COLO829 (cell line): ENCODE measurements around the gene GRM4.
A peak's percentile ranks its signal among the peaks of the same experiment; 100 is the strongest.

ENCODE experiments used
- DNase-seq: peaks from one replicate; pipeline ENCODE4 v3.0.0; 2012; ENCODE audit warnings: low spot score

Gene GRM4

GRCh38 chr6:34157236-34157830 is 11.4 kb upstream of the GRM4 start:
- DNase-seq = no peak

- DNase-seq = no peak
Observed at GRCh38 chr6:34155471-34156300, 9.8 kb upstream of the GRM4 start.

- DNase-seq = peak; percentile 66
Observed at GRCh38 chr6:34154668-34155447, 9.0 kb upstream of the GRM4 start.

GRCh38 chr6:34152806-34153520 is 7.1 kb upstream of the GRM4 start:
- DNase-seq = no peak

DNA sequence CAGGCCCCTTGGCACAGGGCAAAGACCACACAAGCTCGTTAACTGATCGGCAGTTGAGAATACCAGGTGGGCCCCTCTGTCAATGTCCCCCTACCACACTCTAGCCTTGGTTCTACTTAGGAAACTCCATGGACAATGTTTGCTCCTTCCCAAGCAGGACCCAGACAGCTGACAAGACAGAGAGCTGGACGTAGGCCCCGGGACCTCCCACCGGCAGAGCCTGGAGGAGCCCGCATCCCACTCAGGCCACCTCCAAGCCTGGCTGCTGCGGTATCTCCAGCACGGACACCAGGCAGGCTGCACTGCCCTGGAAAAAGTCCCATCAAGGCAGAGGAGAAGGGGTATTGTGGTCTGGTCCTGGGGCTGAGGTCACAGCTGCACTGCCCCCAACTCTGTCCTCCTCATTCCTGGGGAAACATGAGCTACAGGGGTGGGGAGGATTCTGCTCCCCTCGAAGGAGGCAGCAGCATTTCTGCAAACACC is 6.2 kb upstream of the GRM4 start:
- DNase-seq = no peak

DNA sequence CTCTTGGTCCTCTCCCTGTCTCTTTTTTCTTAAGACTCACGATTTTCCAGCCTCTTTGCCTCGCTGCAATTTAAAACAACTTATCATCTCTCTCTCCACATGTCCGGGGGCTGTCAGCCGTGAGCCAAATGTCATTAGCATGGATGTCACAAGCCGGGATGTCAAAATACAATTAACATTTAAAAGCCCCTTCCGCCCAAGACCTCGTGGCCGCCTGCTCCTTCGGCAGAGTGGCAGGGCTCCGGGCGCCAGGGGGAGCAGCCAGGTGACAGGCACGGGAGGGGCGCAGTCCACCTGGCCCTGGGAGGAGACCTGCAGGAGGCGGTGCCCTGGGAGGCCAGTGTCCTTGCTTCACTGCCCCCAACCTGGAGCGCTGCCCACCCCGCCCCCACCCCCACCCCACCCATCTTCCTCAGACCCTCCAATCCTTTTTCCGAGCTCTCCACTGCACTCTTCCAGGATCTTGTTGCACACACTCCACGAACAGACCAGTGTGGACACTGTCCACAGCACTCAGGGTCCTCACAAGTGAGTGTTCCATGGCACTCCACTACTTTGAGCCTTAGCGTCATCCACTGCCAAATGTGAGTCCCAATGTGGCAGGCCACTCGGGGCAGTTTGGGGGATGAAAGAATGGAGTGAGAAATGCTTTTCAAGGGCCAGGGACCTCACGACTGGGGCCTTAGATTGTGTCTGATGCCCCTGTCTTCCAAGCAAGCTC is 5.6 kb upstream of the GRM4 start:
- no peak for DNase-seq

DNA sequence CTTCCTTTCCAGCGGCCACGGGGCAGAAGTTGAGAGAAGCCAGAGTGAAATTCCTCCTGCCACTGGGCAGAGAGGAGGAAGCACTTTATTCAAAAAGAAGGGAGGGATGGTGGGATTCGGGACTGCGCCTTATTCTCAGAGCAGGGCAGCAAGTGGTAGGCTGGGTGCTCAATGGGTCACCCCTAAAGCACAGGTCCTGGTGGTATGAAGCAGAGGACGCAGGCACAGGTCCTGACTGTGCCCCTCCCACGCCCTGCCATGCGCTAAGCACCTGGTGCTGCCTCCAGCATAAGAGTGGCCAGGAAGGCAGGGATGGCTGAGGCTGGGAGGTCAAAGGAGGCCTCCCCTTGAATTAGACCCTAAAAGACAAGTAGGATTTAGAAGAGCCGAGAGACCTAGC is 4.9 kb upstream of the GRM4 start:
- no peak for DNase-seq

DNA sequence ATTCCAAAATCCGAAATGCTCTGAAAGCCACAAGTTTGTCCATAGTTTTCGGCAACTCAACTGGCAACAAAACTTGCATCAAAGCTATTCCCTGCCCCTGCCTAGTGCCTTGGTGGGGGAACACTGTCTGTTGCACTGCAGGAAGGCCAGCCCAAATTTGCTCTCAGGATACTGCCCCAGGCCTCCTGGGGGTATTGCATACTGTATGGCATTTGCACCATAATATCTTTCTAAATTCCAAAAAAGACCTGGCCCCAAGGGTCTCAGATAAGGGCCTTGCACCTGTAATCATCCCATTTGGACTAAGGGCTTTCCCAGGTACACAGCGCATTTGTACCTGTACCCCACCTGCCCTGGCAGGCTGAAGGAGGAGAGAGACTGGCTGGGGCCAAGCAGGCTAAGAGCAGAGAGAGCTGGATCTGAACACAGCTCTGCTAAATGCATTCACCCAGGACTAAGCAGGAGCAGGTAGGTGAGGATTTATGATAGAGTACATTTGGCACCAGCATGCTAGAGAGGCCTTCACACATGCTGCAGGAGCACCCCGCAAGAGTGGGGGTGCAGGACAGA is 4.0 kb upstream of the GRM4 start:
- no peak for DNase-seq

DNA sequence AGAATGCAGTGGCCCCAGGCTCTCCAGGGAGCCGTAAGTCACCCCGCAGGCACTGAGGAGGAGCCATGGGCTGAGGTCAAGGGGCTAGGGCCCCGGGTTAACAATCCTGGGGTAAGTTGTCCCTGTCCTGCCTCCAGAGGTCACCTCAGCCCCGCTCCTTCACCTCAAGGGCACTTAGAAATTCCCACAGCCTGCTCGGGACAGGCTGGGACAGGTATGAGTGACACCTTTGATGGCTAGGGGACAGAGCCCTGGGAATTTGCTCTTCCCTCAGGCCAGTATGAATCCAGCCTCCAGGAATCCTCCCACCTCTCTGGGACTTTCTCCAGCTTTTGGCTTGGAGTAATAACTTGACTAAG is 3.5 kb upstream of the GRM4 start:
- no peak for DNase-seq

- DNase-seq = no peak
Observed at GRCh38 chr6:34148631-34149451, 3.0 kb upstream of the GRM4 start.

- DNase-seq = no peak
Observed at GRCh38 chr6:34147906-34148630, 2.2 kb upstream of the GRM4 start.

DNA sequence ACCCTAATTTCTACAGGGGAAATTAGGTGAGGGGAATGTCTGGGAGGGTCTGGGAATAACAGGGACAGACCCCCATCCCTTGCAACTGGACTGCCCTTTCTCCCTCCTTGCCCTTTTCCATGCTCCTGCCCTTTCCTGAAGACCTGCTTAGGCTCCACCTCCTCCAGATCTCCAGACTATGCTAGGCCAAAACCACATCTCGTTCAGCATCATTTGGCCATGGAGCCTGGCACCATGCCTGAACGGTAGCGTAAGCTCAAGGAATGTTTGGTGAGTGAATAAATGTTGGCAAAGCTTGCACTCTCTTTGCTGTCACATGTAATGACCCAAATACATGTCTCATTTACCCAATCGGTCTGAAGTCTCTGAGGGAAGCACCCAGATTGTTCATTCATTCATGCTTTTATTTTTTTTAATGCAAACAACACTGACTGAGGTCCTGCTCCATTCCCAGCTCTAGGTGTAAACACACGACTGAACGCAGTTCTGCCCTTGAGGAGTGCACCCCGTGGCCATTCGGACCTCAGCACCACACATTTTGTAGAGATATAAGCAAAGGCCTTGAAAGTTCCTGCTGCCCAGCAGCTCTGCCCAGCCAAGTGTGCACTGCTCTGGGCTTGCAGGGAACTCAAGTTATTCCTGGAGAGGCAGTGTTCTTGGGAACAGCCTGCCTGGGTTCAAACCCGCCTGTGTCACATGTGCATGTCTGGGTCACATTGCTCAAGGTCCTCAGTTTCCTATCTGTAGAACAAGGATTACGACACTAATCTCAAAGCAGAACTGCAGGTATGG is 1.1 kb upstream of the GRM4 start:
- no peak for DNase-seq

GRCh38 chr6:34145161-34146020 is 496 bp downstream of the GRM4 start:
- no peak for DNase-seq

- DNase-seq = no peak
Observed at GRCh38 chr6:34144581-34145160, 1.2 kb downstream of the GRM4 start.

DNA sequence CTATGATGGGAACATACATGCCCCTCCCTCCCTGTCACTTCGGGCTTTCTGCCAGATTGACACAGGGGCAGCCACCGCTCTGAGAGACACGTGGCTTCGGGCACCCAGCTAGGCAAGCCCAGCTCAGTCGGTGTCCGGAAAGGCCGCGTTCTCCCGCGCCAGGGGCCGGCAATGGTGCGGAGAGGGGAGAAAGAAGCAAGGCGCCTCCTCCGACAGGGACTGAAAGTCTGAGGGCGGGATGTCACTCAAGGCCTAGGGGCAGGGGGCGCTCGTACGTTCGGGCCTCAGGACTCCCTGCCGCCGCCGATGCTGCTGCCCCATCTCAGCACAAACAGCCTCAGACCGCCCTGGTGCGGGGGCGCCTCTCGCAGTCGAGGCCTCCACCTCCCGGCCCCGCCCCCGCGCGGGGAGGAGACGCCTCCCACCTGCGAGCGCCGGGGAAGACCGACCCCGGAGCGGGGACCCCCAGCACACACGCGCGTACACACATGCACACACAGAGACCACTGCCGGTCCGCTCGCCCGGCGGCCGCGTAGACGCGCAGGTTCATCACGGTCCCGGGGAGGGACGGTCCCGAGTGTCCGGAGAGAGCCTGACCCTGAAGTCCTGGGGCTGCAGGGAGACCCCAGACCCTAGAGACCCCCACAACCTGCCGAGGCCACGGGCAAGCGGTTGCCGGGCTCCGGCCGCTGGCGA is 1.9 kb downstream of the GRM4 start:
- no peak for DNase-seq

DNA sequence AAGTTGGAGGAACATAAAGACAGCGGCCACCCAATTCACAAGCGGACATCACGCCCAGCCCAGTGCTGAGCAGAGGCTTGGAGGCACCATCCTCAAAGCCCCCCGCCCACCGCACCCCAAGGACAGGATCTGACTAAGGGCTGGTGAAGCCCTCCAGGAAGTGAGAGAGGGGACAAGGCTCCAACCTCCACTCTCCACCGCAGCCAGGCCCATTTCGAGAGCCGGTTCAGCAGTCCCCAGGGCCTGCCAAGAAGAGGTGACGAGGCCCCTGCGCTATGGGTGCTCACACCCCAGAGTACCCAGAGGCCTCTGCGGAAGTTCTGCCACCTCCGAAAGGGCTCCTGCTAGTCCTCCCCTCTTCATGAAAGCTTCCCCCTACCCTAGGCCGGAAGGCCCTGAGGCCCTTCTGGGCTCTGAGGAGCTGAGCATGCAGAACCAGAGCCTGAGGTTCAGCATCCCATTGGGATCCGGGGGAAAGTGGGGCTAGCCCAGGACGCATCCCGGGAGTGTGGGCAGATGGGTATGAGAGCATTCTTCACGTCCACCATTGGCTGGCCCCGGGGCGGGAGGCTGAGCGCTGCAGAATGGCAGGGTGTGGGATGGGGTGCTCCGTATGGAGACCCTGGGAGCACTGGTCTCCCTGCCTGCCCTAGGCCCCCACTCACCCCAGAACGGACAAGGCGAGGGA is 2.5 kb downstream of the GRM4 start:
- no peak for DNase-seq
